BJ (cell line): Measurements from ENCODE around the gene PNPLA4. TPM values are rescaled to one million over a fixed set of nuclear protein-coding genes. Genes with fewer than 3 reads are reported as not detected.

Experiments used
- CTCF ChIA-PET: fragments of 350-600 bp; formaldehyde crosslinking; extraction: SDS; loops from one replicate; lab custom pipeline; 2021; ENCODE audit warnings: antibody characterized with exemption, inconsistent platforms; lab: Yijun Ruan, JAX
- POLR2A ChIA-PET: fragments of 300-600 bp; sonication (Branson Sonifier 250); formaldehyde crosslinking; extraction: SDS; loops from one replicate; lab custom pipeline; 2021; ENCODE audit warnings: antibody characterized with exemption; lab: Charles Lee
- DNase-seq: peaks from one replicate; pipeline ENCODE4 v3.0.0-alpha.2; 2011; ENCODE audit warnings: low read depth
- H3K27me3 ChIP-seq: 2 replicates; pipeline ENCODE4 v1.6.0; 2011; ENCODE audit warnings: low read length; ENCODE audit not compliant: control insufficient read depth, insufficient read depth
- H3K36me3 ChIP-seq: 2 replicates; pipeline ENCODE4 v1.5.1; 2011; ENCODE audit warnings: low read length; ENCODE audit not compliant: control insufficient read depth, insufficient read depth
- H3K4me3 ChIP-seq: 2 replicates; pipeline ENCODE4 v1.5.1; 2011; ENCODE audit warnings: low read depth, mild to moderate bottlenecking, control low read depth, low read length
- polyA plus RNA-seq: library from polyadenylated mRNA; depleted of rRNA; stranded (reverse); fragments of >200 nt; gene quantifications from 2 replicates; pipeline ENCODE4 v1.2.3, GENCODE V29; 2011
- TF ChIP-seq, protein P1 (sequence below): IDR thresholded peaks from 2 replicates; pipeline ENCODE4 v1.5.1; 2011; ENCODE audit warnings: low read depth, mild to moderate bottlenecking, control low read depth, inconsistent platforms, low read length, moderate library complexity; ENCODE audit not compliant: insufficient read depth

PNPLA4 gene
- polyA plus RNA-seq, 1 experiment = 20.1 TPM

DNA sequence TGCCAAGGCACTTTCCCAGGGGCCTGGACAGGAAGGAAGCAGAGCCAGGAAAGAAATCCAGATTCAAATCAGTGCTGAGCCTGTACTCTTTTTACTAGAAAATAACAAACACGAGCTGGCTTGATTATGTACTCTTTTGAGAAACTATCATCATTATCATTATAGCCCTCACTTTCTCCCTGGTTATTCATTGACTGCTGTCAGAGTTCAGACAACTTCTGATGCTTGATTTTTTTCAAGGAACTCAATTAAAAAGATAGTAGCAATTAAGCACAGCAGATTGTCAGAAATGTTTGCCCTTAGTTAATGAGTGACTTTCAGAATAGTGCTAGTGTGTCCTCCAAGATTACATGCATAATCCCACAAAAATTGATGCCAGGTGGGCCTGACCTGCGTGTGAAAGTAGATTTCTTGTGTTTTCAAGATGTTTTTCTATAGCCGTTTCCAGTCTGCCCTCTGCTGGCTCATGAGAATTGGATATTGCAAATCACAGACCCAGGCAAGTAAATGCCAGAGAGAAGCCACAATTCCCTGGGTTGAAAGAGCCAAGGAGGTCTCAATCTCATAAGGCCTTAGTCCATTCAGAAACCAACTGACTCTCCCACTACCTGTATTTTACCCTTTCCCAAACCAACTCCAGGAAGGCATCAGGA is 14.3 kb upstream of the PNPLA4 start:
- POLR2A ChIA-PET = no interaction called here
- Histone ChIP-seq H3K4me3 (no peak overlapping the region), H3K27me3 (no peaks in the 10 kb centered on the region), H3K36me3 (no peaks in the 10 kb centered on the region)
- CTCF ChIA-PET = no interaction called here
- no peak for DNase-seq
- TF ChIP-seq, protein P1, sequence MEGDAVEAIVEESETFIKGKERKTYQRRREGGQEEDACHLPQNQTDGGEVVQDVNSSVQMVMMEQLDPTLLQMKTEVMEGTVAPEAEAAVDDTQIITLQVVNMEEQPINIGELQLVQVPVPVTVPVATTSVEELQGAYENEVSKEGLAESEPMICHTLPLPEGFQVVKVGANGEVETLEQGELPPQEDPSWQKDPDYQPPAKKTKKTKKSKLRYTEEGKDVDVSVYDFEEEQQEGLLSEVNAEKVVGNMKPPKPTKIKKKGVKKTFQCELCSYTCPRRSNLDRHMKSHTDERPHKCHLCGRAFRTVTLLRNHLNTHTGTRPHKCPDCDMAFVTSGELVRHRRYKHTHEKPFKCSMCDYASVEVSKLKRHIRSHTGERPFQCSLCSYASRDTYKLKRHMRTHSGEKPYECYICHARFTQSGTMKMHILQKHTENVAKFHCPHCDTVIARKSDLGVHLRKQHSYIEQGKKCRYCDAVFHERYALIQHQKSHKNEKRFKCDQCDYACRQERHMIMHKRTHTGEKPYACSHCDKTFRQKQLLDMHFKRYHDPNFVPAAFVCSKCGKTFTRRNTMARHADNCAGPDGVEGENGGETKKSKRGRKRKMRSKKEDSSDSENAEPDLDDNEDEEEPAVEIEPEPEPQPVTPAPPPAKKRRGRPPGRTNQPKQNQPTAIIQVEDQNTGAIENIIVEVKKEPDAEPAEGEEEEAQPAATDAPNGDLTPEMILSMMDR = peak; percentile 42; the same call in 1 of the 2 replicates

DNA sequence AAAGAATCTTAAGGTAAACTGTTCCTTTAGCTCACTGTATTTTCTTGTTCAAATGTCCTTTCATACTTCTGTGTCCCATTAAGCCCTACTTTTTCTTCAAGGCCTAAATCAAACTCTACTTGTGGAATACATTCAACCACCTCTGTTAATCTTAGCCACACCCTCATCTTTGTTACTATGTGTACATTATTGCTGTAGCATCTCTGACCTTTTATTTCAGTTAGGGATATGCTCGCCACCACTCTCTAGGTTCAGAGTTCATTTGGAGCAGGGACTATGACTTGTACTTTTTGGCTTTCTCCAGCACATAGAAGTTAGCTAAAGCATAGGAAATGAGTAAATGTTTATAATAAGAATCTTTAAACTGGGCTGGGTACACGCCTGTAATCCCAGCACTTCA is 6.8 kb upstream of the PNPLA4 start:
- no peak for DNase-seq
- no peak overlapping the region for H3K4me3 ChIP-seq
- ChIA-PET CTCF (interaction anchor here (1.1 kb wide), 1 partner anchor 8 kb away, joined by 4 read pairs; no protein-coding TSS in a partner anchor), POLR2A (no interaction called here)
- no peaks in the 10 kb centered on the region for H3K27me3 ChIP-seq
- TF ChIP-seq, protein P1 = no peak
- no peaks in the 10 kb centered on the region for H3K36me3 ChIP-seq

DNA sequence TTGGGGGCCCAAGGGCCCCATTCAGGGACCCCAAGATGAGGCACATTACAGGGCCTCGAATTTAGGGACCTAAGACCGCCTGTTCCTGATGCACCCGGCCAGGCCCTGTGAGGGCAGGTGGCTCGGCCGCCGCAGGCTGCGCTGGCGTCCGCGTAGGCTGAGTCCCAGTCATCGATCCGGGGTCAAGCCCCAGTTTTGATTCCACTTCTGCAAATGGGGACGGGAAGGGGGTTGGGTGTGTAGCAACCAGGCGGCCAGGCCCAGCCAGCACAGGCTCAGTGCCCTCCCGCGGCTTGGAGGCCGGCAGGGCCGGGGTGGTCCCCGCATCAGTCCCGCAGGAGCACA is 327 bp downstream of the PNPLA4 start:
- CTCF ChIA-PET = no interaction called here
- Histone ChIP-seq H3K4me3 (peak overlapping the region; percentile 67), H3K36me3 (no peaks in the 10 kb centered on the region), H3K27me3 (no peaks in the 10 kb centered on the region)
- DNase-seq = no peak
- POLR2A ChIA-PET = no interaction called here
- TF ChIP-seq, protein P1 = no peak

GRCh38 chrX:7926501-7926900 is 712 bp downstream of the PNPLA4 start:
- H3K4me3 ChIP-seq = peak overlapping the region; percentile 67
- CTCF ChIA-PET = interaction anchor here (0.7 to 1.4 kb wide), 3 partner anchors 16 to 205 kb away, joined by 3 to 4 read pairs (median 4); no protein-coding TSS in a partner anchor
- H3K36me3 ChIP-seq = no peaks in the 10 kb centered on the region
- DNase-seq = no peak
- TF ChIP-seq, protein P1 = no peak
- POLR2A ChIA-PET = no interaction called here
- H3K27me3 ChIP-seq = no peaks in the 10 kb centered on the region

GRCh38 chrX:7925867-7926472 is 1.2 kb downstream of the PNPLA4 start:
- ChIA-PET CTCF (interaction anchor here (0.7 to 1.4 kb wide), 4 partner anchors 15 to 205 kb away, joined by 3 to 4 read pairs (median 4); no protein-coding TSS in a partner anchor), POLR2A (no interaction called here)
- no peaks in the 10 kb centered on the region for H3K27me3 ChIP-seq
- peak; percentile 4 for DNase-seq
- TF ChIP-seq, protein P1 = peak; percentile 75
- H3K4me3 ChIP-seq = no peak overlapping the region
- no peaks in the 10 kb centered on the region for H3K36me3 ChIP-seq
